HG03571 (cell line): Measurements from ENCODE around the gene PLRG1.
A peak's percentile ranks its signal among the peaks of the same experiment; 100 is the strongest.

Experiments used
- ATAC-seq: cut with Tn5 transposase; IDR thresholded peaks from one replicate; pipeline ENCODE4 v1.9.1; 2021; ENCODE audit not compliant: unreplicated experiment

PLRG1 gene

GRCh38 chr4:154521607-154522006, 28.6 kb downstream of the PLRG1 start:
- ATAC-seq = no peak

- ATAC-seq = no peak
Observed at GRCh38 chr4:154519214-154519613, 31.0 kb downstream of the PLRG1 start.

- ATAC-seq = no peak
Observed at GRCh38 chr4:154517591-154517990, 32.6 kb downstream of the PLRG1 start.

GRCh38 chr4:154516318-154517029, 33.7 kb downstream of the PLRG1 start:
- ATAC-seq = no peak

- no peak for ATAC-seq
Observed at GRCh38 chr4:154511981-154512380, 38.2 kb downstream of the PLRG1 start.

GRCh38 chr4:154511548-154511947, 38.7 kb downstream of the PLRG1 start:
- ATAC-seq = no peak

- ATAC-seq = no peak
Observed at GRCh38 chr4:154507156-154507555, 43.0 kb downstream of the PLRG1 start.

- ATAC-seq = no peak
Observed at GRCh38 chr4:154506253-154506652, 43.9 kb downstream of the PLRG1 start.

GRCh38 chr4:154503598-154503997, 46.6 kb downstream of the PLRG1 start:
- no peak for ATAC-seq

GRCh38 chr4:154502111-154502510, 48.1 kb downstream of the PLRG1 start:
- ATAC-seq = no peak

- ATAC-seq = no peak
Observed at GRCh38 chr4:154497889-154498288, 52.3 kb downstream of the PLRG1 start.

- no peak for ATAC-seq
Observed at GRCh38 chr4:154495867-154496266, 54.3 kb downstream of the PLRG1 start.

- no peak for ATAC-seq
Observed at GRCh38 chr4:154492288-154492687, 57.9 kb downstream of the PLRG1 start.

- peak; percentile 47 for ATAC-seq
Observed at GRCh38 chr4:154491341-154492271, 58.6 kb downstream of the PLRG1 start, which contains the start of gene DCHS2. Gene DCHS2 (minus strand): TSS chr4:154491799. CDS start chr4:154491355, 444 bp downstream.

GRCh38 chr4:154490583-154491340, 59.4 kb downstream of the PLRG1 start:
- ATAC-seq = peak; percentile 52

GRCh38 chr4:154490234-154490582, 60.0 kb downstream of the PLRG1 start:
- ATAC-seq = no peak

GRCh38 chr4:154489558-154490233, 60.5 kb downstream of the PLRG1 start:
- no peak for ATAC-seq

GRCh38 chr4:154487145-154487544, 63.1 kb downstream of the PLRG1 start:
- ATAC-seq = no peak

- peak; percentile 100 for ATAC-seq
Observed at GRCh38 chr4:154485127-154485773, 65.0 kb downstream of the PLRG1 start.
